Esophagus (tissue), 2 donors: Measurements from ENCODE around the gene ALS2. TPM values are rescaled to one million over a fixed set of nuclear protein-coding genes. Genes with fewer than 3 reads are reported as not detected.
A peak's percentile ranks its signal among the peaks of the same experiment; 100 is the strongest.

ENCODE experiments used
- H3K27ac ChIP-seq, 2 donors: one replicate each; pipeline ENCODE4 v1.5.1; 2013; ENCODE audit warnings: low read depth in 2 of 2, mild to moderate bottlenecking in 2 of 2, inconsistent platforms in 1 of 2, low read length in 1 of 2, moderate library complexity in 1 of 2
- H3K27me3 ChIP-seq, 2 donors: one replicate each; pipeline ENCODE4 v1.6.1; 2013; ENCODE audit warnings: low read length in 2 of 2, control low read depth in 1 of 2, mild to moderate bottlenecking in 1 of 2; ENCODE audit not compliant: insufficient read depth in 2 of 2, control insufficient read depth in 1 of 2
- H3K36me3 ChIP-seq, 2 donors: one replicate each; pipeline ENCODE4 v1.6.1; 2013; ENCODE audit warnings: low read length in 1 of 2; ENCODE audit not compliant: control insufficient read depth in 2 of 2, insufficient read depth in 2 of 2
- H3K4me1 ChIP-seq, 2 donors: one replicate each; pipeline ENCODE4 v1.6.1; 2013; ENCODE audit warnings: low read length in 1 of 2; ENCODE audit not compliant: control insufficient read depth in 2 of 2, insufficient read depth in 2 of 2
- H3K4me3 ChIP-seq, 2 donors: one replicate each; pipeline ENCODE4 v1.5.1; 2013; ENCODE audit warnings: low read length in 2 of 2, mild to moderate bottlenecking in 2 of 2, low read depth in 1 of 2, moderate library complexity in 1 of 2
- H3K9me3 ChIP-seq, 2 donors: one replicate each; pipeline ENCODE4 v1.6.1; 2013; ENCODE audit warnings: mild to moderate bottlenecking in 2 of 2, low read depth in 1 of 2, low read length in 1 of 2, moderate library complexity in 1 of 2; ENCODE audit not compliant: control insufficient read depth in 2 of 2, insufficient read depth in 1 of 2
- WGBS, 2 donors: extraction: QIAGEN DNeasy Blood & Tissue Kit; methylation state at CpG; one replicate each; pipeline ENCODE4 v1.1.7; 2013; 5-methylcytosine and 5-hydroxymethylcytosine counted together
- polyA plus RNA-seq, 2 donors: library from polyadenylated mRNA; stranded (reverse); fragments of 200-250 nt; gene quantifications; one replicate each; pipeline ENCODE4 v1.2.3, GENCODE V29; 2013
- donor health status: healthy with polysubstance abuse.
- donor health status: Bipolar disorder and iron deficiency.

Gene ALS2
- polyA plus RNA-seq, 2 donors: 3.2 to 3.9 TPM

DNA sequence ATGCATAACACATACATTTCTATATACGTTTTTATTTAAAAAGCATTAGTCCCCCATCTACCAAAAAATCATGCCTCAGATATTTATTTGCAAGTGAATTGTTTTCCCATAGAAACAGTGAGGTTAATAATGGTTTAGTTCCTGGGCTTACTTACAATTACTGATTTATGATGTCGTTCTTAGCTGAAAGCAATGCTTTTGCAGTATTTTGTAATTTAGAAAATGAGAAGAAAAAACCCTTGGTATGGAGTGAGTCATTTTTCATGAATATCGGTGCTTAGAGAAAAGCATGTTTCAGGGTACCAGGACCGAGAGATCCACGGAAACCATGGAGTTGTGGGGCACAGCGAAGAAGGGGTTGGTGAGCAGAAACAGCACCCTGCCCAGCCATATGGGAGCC, 13.6 kb upstream of the ALS2 start:
- no peaks in the 10 kb centered on the region for H3K4me1 ChIP-seq
- H3K4me3 ChIP-seq: no peak overlapping the region
- 80 to 87% methylated on average over 6 of the region's 6 CpGs for WGBS, 2 donors
- H3K27ac ChIP-seq: no peak overlapping the region
- no peaks in the 10 kb centered on the region for H3K9me3 ChIP-seq
- no peaks in the 10 kb centered on the region for H3K27me3 ChIP-seq
- no peaks in the 10 kb centered on the region for H3K36me3 ChIP-seq

DNA sequence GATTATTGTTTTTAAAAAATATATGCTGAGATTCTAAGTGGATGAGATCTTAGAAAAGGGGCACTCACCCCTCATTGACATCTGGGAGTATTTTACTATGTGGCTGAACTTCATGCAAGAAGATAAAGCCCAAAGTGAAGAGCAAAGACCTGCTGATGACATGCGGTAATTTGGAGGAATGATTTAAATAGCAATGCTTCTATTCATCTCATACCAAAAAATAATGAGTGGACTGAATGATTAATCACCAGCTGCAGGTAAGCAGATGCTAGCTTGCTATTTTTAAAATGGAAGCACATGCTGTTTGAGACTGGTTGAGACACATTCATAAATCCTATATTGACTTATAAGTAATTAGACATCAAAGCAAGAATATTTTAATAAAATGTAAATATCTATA, 12.9 kb upstream of the ALS2 start:
- Histone ChIP-seq H3K4me3 (no peak overlapping the region), H3K36me3 (no peaks in the 10 kb centered on the region), H3K4me1 (no peaks in the 10 kb centered on the region), H3K27ac (no peak overlapping the region), H3K27me3 (no peaks in the 10 kb centered on the region), H3K9me3 (no peaks in the 10 kb centered on the region)
- 78 to 85% methylated on average over 1 of the region's 1 CpG for WGBS, 2 donors

DNA sequence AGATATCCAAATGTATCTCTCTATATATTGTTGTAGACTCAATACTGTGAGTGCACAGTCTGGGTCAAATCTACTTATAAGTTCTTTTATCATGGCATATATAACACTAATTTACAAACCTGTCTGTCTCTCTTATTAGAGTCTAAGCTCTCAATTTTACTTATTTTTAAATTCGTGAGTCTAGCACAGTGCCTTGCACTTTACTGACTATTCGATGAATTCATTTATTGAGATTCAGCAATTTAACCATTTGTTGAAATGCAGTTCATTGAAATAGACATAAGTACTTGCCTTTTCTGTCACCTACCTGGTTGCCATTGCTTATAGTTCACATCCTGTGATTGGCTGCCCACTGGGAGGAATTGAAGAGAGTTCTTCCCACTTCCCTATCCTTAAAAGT, 10.3 kb upstream of the ALS2 start:
- no peak overlapping the region for H3K27ac ChIP-seq
- 80 to 84% methylated on average over 2 of the region's 2 CpGs for WGBS, 2 donors
- no peaks in the 10 kb centered on the region for H3K9me3 ChIP-seq
- no peak overlapping the region for H3K4me3 ChIP-seq
- no peaks in the 10 kb centered on the region for H3K27me3 ChIP-seq
- H3K4me1 ChIP-seq: no peaks in the 10 kb centered on the region
- H3K36me3 ChIP-seq: no peaks in the 10 kb centered on the region

DNA sequence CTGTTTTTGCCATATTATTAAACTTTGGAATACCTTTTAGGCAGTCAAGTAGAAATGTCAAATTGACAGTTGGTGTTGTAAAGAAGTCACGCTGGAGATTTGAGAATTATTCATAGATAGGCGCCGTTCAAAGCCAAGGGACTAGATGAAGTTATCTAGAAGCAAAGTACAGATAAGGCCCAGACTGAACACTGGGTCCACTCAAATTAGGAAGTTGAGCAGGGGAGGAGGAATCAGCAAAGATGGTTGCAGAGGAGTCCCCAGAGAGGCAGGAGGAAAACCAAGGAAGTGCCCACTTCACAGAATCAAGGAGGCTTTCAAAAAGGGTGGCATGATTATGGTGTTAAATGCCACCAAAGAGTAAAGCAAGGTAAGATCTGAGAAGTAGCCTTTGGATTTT, 9.6 kb upstream of the ALS2 start:
- Histone ChIP-seq H3K27me3 (no peaks in the 10 kb centered on the region), H3K9me3 (no peaks in the 10 kb centered on the region), H3K4me3 (no peak overlapping the region), H3K27ac (no peak overlapping the region), H3K36me3 (no peaks in the 10 kb centered on the region), H3K4me1 (no peaks in the 10 kb centered on the region)
- WGBS, 2 donors: 69 to 87% methylated on average over 3 of the region's 3 CpGs

DNA sequence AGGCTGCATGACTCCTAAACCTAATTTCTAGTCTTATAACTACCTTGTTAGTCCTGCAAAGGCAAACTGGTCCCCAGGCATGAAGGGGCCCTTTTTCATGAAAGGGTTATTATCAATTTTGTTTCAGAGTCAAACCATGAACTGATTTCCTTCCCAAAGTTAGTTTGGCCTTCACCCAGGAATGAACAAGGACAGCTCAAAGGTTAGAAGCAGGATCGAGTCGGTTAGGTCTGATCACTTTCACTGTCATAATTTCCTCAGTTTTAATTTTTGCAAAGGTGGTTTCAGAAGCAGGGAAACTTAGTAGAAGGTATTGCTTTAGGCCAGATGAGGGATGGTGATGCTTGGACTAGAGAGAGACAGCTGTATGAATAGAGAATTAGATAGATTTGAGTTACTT, 8.7 kb upstream of the ALS2 start:
- no peaks in the 10 kb centered on the region for H3K27me3 ChIP-seq
- H3K36me3 ChIP-seq: no peaks in the 10 kb centered on the region
- H3K9me3 ChIP-seq: no peaks in the 10 kb centered on the region
- no peak overlapping the region for H3K27ac ChIP-seq
- no peak overlapping the region for H3K4me3 ChIP-seq
- WGBS, 2 donors: 60 to 74% methylated on average over 2 of the region's 2 CpGs
- no peaks in the 10 kb centered on the region for H3K4me1 ChIP-seq

DNA sequence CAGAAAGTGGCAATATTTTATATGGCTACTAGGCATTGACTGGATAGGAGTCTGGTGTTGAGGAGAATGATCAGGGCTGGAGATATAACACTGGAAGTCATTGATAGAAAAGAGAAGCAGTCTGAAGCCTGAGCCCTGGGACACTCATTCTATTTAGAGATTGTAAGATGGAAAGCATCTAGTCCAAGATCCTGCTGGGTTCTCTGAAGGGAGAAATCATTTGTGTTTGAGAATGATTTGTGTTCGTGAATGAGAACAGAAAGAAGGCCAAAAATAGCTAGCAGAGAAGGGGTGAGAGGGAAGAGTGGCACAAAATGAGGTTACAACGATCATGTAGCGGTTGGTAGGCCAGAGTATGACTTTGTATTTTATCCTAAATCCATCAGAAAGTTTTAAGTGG, 7.6 kb upstream of the ALS2 start:
- no peaks in the 10 kb centered on the region for H3K9me3 ChIP-seq

DNA sequence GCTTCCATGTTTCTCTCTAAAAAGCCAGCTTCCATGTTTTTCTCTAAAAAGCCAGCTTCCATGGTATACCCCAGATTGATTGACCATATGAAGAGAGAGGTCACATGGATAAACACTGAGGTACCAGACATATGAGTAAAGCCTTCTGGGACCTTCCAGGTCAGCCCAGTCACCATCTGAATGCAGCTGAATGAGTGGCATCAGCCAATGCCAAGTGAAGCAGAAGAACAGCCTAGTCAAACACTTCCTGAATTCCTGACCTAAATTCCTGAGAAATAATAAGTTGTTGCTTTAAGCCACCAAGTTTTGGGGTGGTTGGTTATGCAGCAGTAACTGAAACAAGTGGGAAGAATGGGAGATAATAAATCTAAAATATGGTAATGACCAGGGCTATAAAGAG, 5.7 kb upstream of the ALS2 start:
- Histone ChIP-seq H3K27me3 (no peaks in the 10 kb centered on the region), H3K36me3 (no peaks in the 10 kb centered on the region), H3K4me3 (no peak overlapping the region)

More for the DNA sequence above, 7.6 kb upstream of the ALS2 start:
- no peaks in the 10 kb centered on the region for H3K36me3 ChIP-seq
- H3K27ac ChIP-seq: no peak overlapping the region
- H3K4me3 ChIP-seq: no peak overlapping the region
- 77 to 81% methylated on average over 3 of the region's 3 CpGs for WGBS, 2 donors
- no peaks in the 10 kb centered on the region for H3K4me1 ChIP-seq
- no peaks in the 10 kb centered on the region for H3K27me3 ChIP-seq

DNA sequence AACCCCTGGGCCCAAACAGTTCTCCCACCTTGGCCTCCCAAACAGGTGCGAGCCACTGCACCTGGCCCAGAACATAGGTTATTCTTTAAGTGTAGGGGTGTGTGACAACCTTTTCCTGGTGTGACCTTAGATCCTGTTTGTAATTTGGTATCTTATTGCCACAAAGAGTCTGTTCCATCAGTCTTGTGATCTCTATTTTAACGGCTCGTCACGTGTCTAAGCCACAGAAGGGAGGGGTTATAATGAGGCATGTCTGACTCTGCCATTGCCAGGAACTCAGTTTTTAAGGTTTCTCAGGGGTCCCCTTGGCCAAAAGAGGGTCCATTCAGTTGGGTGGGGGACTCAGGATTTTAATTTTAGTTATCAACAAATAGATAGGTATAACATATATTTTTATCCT, 4.4 kb upstream of the ALS2 start:
- Histone ChIP-seq H3K27me3 (no peaks in the 10 kb centered on the region), H3K9me3 (no peaks in the 10 kb centered on the region), H3K27ac (no peak overlapping the region), H3K4me3 (no peak overlapping the region), H3K4me1 (no peaks in the 10 kb centered on the region), H3K36me3 (no peaks in the 10 kb centered on the region)
- WGBS, 2 donors: 78 to 83% methylated on average over 4 of the region's 4 CpGs

More for the DNA sequence above, 5.7 kb upstream of the ALS2 start:
- H3K9me3 ChIP-seq: no peaks in the 10 kb centered on the region
- H3K27ac ChIP-seq: no peak overlapping the region
- no peaks in the 10 kb centered on the region for H3K4me1 ChIP-seq

DNA sequence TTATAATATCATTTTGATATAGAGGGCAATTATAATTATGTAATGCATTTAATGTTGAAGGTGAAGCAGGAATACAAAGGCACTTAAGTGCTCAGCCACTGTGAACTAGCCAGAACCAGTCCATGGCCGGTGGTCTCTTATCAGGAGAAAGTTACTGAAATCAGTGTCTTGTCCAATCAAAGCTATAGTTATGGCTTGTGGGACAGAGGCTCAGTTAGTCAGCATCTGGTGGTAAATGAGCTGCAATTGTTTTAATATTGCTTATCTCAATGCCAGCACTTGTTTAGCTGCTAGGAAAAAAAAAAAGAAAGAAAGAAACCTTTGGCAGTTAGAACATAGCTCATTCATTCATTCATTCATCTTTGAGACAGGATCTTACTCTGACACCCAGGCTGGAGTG, 3.8 kb upstream of the ALS2 start:
- Histone ChIP-seq H3K27me3 (no peaks in the 10 kb centered on the region), H3K9me3 (no peaks in the 10 kb centered on the region), H3K4me3 (no peak overlapping the region), H3K4me1 (no peaks in the 10 kb centered on the region), H3K36me3 (no peaks in the 10 kb centered on the region), H3K27ac (no peak overlapping the region)
- WGBS, 2 donors: 60 to 64% methylated on average over 1 of the region's 1 CpG

DNA sequence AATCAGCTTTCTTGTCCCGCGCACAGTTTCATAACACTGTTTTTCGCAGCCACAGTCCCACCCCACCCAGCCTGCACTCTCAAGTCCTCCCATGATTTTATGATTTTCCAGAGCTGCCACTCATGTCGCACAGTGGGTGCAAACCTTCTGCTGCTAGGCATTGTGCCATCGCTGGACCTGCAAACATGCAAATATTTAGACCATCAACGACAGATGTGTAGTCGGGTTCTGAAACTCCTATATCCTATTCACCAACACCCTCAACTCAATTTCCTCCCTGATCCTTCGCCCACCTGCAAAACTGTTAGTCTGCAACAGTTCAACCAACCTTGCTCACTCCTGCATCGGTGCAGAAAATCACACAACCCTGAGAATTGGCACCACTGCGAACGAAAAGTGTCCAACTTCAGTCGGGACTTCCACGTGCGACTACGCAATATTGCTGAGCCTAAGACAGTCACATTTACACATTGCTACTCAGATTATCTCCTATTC, 871 bp upstream of the ALS2 start:
- H3K36me3 ChIP-seq: no peaks in the 10 kb centered on the region
- no peaks in the 10 kb centered on the region for H3K4me1 ChIP-seq
- no peaks in the 10 kb centered on the region for H3K9me3 ChIP-seq
- peak overlapping the region; percentile 82 to 92 for H3K4me3 ChIP-seq
- H3K27me3 ChIP-seq: no peaks in the 10 kb centered on the region
- 5% methylated on average over 15 of the region's 15 CpGs for WGBS, 2 donors
- peak overlapping the region; percentile 81 to 93 for H3K27ac ChIP-seq
